Measurements from ENCODE around the gene CCR9.
"Not testable (repeated sequence)": the region's sequence is repeated elsewhere in the genome, so short reads cannot be mapped to it uniquely, and the experiment has no call there.

CCR9 gene, protein sequence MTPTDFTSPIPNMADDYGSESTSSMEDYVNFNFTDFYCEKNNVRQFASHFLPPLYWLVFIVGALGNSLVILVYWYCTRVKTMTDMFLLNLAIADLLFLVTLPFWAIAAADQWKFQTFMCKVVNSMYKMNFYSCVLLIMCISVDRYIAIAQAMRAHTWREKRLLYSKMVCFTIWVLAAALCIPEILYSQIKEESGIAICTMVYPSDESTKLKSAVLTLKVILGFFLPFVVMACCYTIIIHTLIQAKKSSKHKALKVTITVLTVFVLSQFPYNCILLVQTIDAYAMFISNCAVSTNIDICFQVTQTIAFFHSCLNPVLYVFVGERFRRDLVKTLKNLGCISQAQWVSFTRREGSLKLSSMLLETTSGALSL

DNA sequence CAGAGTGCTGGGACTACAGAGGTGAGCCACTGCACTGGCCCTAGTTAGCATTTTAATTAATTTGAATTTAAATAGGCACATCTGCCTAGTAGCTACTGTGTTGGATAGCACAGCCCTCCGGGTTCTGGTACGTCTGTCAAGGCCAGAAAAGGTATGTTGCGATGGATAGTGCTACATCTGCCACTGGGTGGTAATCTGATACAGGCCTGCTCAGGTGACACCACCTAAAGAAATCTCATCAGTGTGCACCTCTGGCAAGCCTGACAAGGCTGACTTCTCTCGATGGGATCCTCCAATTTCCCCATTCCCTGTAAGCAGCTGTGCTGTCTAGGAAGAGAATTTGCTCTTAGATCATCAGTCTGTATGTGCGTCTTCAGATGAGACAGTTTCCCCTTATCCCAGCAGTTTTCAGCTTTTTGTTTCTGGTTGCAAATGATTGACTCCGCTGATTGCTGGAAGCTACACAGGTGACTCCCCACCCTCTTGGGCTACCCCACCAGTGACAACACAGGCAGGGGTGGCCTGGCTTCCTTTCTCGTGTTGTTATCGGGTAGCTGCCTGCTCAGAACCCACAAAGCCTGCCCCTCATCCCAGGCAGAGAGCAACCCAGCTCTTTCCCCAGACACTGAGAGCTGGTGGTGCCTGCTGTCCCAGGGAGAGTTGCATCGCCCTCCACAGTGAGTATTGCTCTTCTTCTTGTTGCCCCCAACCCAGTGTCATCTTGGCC, at the start of gene CCR9:
TSS of gene CCR9 (plus strand) at position 565 of the 727 bp plus-strand sequence. CDS start 8,391 bp downstream, outside the sequence.
- no peak for DNase-seq (ENCODE audit: extremely low read depth in 1 of 2, low read depth in 1 of 2)

DNA sequence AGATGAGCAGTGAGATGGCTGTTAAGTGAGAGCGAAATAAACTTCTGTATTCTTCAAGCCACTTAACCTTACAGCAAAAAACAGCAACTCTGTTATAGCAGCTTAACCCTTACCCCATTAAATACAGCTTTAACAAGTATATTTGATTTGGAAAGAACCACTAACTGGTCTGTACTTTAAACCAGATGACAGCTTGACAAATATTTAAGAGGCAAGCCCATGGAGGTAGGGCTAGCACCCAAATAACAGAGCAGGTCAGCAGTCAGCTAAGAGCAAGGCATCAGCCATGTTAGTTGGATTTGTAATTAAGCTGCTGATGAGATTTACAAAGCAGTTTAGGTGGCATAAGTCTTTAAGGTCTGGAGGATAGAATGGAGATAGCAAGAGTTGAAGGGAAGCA, 47.9 kb upstream of the CCR9 start:
- no peak for DNase-seq (ENCODE audit: extremely low read depth in 1 of 2, low read depth in 1 of 2)

DNA sequence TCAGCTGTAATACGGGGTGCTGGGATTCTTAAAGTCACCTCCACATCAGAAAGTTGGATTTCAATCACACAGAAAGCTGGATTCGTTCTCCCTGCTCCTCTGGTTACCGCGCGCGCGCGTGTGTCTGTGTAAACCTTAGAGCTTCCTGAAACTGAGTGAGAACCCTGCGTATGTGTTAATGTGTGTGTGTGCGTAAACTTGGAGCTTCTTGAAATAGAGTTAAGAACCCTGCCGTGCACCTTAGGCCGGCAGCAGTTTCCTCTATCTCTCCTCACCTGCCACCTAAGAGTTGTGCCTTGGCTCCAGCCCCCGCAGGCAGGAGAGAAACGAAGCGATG, 45.0 kb upstream of the CCR9 start:
- DNase-seq (ENCODE audit: extremely low read depth in 1 of 2, low read depth in 1 of 2): no peak

DNA sequence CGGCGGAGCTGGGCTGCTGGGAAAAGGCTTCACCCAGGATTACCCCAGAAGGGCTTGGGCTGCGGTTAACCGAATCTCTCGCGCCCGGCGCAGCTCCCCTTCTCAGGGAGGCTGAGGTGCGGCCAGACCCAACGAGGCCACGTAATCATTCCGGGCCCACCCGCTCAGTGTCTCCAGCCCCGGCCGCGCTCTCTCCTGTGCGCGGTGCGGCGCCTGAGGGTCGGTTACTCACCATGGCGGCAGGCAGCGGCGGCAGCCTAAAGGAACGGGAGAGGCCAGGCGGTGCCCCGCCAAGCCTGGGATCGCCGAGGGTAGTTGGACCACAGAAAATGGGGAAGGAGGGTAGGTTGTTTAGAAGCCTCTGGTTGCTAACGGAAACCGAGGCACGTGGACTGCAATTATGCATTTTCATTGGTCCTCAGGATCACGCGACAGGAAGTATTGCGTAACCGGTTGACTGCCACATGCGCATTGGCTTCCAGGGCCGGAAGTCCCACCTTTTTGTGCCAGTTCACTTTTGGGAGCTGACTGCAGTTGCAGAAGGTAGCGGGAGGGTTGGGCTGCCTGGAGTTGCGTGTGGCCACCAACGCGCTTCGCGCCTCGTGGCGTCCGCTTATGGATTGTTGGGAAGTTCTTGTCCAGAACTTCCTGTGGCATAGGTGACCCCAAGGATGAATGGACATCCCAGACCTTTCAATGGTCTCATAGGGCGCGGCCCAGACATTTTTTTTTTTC, 44.4 kb upstream of the CCR9 start, which contains the start of gene LZTFL1:
TSS of gene LZTFL1 (minus strand) at position 363 of the 735 bp plus-strand sequence. CDS start at position 235, 128 bp downstream.
- DNase-seq (ENCODE audit: extremely low read depth in 1 of 2, low read depth in 1 of 2): peak; percentile 73 to 75

DNA sequence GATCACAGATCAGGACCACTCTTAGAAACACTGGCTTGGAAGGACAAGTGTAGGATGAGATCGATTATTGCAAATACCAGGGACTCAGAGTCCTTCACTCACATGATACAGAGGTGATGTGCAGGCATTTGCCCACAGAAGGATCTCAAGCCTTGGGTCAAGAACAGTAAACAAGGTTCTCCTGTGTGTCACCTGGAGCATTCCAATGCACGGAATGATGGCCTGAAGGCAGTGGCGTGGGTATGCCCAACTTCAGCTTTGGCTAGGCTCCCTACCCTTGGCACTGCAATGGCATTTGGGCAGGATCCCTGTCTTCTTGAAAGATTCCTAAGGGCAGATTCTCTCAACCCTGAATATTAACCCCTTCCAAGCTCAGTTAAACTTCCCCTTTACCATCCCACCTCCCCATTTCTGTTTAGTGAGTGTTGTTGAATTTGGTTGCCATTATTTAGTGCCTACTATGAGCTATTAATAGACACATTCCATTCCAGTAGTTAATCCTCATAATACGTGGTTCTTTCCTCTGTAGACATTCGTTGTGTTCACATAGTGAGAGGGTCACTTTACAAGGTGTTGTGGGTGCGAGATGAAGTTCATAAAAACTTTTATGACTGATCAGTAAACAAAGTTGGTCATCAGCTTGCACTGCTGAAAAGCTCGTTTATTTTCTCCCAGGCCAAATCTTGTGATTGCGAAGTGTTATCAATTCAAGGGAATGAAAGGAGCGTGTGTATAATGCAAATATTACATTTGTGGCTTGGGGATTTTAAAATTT, 43.3 kb upstream of the CCR9 start:
- no peak for DNase-seq (ENCODE audit: extremely low read depth in 1 of 2, low read depth in 1 of 2)

DNA sequence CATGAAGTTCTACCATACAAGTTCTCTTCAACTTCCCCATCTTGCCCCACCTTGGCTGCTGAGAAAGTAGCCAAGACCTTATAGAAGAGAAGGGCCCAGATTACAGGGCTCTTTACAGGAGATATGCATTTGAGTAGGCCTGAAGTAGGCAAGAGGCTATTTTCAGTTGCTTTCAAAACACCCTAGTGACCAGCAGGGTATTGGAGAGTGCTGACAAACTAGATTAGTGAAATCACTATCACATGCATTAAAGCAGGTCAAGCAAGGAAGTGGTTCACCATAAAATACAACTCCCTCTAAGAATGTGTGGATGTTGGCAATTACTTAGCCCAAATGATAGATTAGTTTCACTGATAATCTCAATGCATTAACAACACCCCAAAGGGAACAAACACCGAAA, 41.7 kb upstream of the CCR9 start:
- DNase-seq (ENCODE audit: extremely low read depth in 1 of 2, low read depth in 1 of 2): no peak

DNA sequence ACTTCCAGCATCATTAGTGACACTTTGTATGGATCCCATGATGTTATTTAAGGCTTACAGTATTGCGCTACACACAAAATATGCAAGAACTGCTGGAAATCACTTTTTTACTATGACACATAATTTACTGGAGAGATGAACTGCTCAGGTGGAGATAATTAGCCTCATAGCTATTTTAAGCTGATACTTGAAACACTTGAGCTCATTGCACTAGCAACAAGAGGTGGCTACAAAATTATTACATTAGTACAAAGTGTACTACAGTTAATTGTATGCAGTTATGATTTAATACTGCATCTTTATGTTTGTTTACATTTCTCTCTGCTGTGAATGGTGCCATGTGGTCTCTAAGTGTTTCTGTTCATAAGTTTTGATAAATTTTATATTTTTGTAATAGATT, 38.0 kb upstream of the CCR9 start:
- no peak for DNase-seq (ENCODE audit: extremely low read depth in 1 of 2, low read depth in 1 of 2)

DNA sequence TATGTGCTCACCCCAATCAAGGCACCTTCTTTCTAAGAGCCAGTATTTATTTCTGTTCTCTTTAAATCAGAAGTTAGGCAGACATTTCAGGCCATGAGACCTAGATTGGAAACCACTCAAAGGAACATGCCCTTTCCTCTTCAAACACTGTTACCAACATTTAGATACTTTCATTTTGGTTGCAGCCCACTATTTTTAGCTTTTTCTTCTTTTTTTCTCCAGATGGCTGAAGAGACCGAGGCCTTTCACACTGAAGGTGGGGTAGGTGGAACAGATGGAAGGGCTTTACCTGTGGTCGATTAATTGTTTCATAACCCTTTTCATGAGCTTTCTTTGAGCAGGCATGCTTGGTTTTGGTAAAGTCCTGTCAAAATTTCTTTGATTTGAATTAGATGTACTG, 33.5 kb upstream of the CCR9 start:
- DNase-seq (ENCODE audit: extremely low read depth in 1 of 2, low read depth in 1 of 2): no peak

DNA sequence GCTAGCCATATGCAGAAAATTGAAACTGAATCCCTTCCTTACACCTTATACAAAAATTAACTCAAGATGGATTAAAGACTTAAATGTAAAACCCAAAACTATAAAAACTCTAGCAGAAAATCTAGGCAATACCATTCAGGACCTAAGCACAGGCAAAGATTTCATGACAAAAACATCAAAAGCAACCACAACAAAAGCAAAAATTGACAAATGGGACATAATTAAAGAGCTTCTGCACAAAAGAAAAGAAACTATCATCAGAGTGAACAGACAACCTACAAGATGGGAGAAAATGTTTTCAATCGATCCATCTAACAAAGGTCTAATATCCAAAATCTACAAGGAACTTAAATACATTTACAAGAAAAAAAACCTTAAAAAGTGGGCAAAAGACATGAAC, 30.0 kb upstream of the CCR9 start:
- DNase-seq (ENCODE audit: extremely low read depth in 1 of 2, low read depth in 1 of 2): not testable (repeated sequence)

DNA sequence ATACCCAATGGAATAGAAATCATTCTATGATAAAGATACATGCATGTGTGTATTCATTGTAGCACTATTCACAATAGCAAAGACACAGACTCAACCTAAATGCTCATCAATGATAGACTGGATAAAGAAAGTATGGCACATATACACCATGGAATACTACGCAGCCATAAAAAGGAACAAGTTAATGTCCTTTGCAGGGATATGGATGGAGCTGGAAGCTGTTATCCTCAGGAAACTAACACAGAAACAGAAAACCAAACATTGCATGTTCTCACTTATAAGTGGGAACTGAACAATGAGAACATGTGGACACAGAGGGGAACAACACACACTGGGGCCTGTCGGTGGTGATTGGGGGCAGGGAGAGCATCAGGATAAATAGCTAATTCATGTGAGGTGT, 29.3 kb upstream of the CCR9 start:
- not testable (repeated sequence) for DNase-seq (ENCODE audit: extremely low read depth in 1 of 2, low read depth in 1 of 2)

DNA sequence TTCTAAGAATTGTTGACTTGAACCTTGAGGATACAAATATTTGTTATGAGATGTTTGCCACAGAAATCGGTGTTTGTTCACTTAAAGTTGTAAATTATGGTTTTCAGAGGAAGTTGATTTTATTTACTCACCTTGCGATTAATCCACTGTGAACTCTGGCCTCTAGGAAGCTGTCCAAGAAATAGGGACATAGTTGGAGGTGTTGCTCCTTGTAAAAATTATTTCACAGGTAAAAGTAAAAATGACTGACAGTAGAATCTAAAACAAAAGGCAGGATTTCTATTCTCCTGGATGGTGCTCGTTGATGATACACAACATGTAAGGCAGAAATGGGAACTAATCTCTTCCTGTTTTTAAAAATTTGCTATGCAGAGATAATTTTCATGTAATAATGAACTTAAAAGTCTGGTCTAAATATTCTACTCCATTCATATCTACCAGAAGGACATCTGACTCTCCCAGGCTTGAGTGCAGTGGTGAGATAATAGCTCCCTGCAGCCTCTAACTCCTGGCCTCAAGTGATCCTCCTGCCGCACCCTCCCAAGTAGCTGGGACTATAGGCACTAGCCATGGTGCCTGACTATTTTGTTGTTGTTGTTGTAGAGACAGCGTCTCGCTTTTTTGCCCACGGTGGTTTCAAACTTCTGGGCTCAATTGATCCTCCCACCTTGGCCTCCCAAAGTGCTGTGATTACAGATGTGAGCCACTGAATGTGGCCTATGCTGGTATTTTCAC, 27.4 kb upstream of the CCR9 start:
- DNase-seq (ENCODE audit: extremely low read depth in 1 of 2, low read depth in 1 of 2): no peak

DNA sequence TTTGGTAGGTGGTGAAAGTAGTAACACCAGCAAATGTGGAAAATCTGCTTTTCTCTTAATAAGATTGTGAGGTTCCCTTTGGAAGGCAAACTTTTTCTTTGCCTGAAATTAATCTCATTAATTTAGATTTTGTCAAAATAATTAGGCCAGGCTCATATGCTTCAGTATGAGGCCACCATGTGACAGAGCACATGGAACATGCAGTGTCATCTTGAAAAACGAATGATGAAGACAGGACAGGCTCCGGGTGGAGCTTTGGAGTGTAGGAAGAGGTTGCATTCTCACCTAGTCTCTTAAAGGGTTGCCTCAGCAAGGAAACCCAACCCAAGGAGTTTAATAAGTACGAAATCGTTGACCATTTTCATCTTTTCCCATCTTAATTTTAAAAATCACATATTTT, 25.9 kb upstream of the CCR9 start:
- DNase-seq (ENCODE audit: extremely low read depth in 1 of 2, low read depth in 1 of 2): no peak

DNA sequence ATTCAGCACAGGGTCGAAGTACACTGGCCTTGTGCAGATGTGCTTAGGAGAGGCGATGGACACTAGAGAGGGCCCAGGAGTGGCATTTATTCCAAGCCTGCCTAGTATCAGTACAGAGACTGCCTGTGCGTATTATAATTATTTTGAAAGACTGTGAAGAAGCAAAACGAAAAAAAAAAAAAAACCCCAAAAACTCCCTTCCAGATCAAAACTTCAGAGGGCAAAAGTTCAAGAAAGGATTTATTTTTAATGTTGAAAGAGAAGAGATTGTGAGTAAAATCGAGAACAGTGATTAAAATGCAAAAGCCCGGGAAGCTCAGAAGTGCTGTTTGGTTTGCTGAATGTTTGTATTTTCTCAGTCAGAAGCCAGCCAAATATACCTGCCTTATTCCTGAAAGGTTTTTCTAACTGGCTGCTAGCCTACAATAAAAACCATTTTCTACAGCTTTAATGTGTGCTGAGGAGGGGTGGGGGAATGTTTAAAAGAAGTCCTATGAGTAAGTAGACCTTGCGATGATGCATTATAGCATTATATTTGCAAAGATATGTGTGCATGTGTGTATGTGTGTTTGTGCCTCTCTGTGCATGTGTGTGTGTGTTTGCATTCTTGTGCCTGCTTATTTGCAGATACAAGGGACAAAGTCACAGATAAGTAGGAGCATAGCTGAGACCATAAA, 25.2 kb upstream of the CCR9 start:
- DNase-seq (ENCODE audit: extremely low read depth in 1 of 2, low read depth in 1 of 2): no peak

DNA sequence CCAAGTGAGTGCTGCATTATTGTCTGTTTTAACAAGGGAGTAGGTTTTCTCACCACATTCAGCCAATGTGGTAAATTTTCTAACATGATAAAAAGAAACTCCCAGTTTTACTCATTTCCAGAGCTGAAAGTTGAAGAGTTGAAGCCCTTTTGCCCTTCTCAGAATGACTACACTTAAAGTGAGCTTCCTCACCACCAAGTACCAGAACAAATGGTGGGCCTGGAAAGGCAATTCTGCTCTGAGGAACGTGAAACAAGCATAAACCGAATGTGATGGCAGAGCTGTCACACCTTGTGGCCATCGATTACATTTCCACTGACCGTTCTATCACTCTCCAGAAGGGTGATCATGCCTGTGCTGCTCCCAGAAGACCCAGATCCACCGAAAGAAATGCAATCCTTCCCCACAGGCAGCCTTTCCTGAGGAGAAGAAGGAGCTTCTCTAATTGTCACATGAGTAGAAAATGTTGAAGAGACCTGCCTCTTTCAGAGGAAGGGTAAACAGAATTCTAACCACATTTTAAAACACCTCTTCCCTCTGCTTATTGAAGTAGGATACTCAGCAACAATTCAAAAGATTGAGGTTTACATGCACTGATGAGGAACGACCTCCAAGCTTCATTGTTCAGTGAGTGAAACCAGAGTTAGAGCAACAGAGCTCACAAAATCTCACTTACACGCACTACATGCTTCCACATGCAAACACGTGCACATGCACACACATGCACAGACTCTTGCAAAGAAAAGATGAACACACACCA, 21.4 kb upstream of the CCR9 start:
- DNase-seq (ENCODE audit: extremely low read depth in 1 of 2, low read depth in 1 of 2): no peak

DNA sequence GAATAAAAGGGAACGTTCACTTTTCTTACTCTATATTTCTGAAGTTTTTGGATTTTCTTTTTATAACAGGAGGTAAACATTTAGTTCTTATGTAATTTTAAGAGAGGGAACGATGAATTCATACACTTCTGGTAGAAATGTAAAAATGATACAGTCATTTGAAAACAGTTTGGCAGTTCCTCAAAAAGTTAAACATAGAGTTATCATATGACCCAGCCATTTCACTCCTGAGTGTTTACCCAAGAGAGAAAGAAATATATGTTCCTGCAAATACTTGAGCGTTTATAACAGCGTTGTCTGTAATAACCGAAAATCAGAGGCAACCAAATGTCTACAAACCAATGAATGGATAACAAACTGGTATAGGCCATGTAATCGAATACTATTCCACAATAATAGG, 20.8 kb upstream of the CCR9 start:
- DNase-seq (ENCODE audit: extremely low read depth in 1 of 2, low read depth in 1 of 2): no peak

DNA sequence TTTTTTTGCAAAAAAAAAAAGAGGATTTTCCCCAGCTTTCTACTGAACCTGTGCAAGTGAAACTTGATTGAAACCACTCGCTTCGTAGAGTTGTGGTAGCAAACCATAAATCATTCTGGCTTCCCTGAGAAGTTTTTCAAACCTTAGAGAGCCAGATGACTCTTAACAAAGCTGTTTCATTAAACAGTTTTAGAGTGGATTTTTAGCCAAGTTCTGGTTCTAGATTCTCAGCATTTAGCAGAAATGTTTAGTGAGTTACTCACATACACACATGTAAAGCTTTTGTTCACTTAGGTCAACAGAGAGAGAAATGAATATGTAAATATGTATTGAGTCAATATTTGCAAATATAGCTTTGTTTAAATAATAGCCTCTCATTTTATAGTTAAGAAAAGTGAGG, 18.1 kb upstream of the CCR9 start:
- no peak for DNase-seq (ENCODE audit: extremely low read depth in 1 of 2, low read depth in 1 of 2)

DNA sequence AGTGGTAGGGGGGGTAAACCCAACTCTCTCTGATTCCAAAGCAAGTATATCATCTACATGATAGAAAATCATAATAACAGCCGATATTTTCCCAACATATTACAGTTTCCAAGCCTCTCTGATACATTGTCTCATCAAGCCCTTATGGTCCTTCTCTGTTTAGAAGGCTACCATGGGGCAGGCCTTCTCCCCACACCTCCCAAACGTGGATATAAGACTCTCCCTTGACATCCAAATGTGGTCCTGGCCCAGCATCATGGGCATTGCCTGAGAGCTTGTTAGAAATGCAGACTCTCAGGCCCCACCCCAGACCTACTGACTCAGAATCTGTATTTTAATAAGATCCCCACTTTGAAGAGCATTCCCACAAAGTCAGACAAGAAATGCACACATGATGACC, 17.7 kb upstream of the CCR9 start:
- DNase-seq (ENCODE audit: extremely low read depth in 1 of 2, low read depth in 1 of 2): no peak

DNA sequence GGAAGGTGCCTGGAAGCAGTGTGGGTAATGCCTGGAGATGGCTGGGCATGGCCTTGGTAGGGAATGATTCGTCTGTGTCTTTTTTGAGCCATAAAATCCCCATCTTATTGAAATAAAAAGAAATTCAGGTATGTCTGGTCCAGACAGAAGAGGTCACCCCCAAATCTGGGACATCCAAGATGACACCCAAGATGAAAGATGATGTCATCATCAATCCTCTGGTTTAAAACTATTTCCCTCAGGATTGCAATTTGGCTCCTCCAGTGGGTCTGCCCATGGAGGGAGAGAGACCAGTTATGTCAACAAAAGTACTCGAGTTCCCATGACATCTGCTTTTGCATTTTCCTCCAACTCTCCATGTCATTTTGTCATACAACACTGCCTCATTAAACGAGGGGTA, 16.7 kb upstream of the CCR9 start:
- no peak for DNase-seq (ENCODE audit: extremely low read depth in 1 of 2, low read depth in 1 of 2)

DNA sequence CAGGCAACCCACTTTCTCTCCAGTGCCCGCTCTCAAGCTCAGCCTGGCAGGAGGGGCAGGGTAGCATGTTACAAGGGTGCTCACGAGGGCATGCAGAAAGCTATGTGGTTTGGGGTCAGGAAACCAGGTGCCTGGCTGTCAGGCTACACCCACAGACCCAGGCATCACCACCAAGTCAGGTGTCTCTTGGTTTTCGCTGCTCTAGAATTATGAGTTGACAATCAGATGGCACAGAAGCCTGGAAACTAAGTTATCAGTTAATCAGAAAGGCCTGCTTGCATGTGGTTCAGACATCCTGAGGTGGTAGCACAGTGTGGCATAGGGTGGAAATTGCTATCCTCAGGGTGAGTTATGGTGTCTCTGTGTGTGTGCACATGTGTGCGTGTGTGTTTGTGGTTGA, 16.2 kb upstream of the CCR9 start:
- DNase-seq (ENCODE audit: extremely low read depth in 1 of 2, low read depth in 1 of 2): peak; percentile 37 to 54

Data from activated CD8-positive, alpha-beta memory T cell treated with anti-CD3 and anti-CD28 coated beads for 1 hour (primary cell).